H7 (cell line): ENCODE results near the gene EFCAB6. TPM values are rescaled to one million over a fixed set of nuclear protein-coding genes. Genes with fewer than 3 reads are reported as not detected.

Source experiments
- DNase-seq: peaks from one replicate; pipeline ENCODE4 v3.0.0; 2012
- H3K27me3 ChIP-seq: 2 replicates; pipeline ENCODE4 v1.6.0; 2011; ENCODE audit warnings: mild to moderate bottlenecking, low read length; ENCODE audit not compliant: control insufficient read depth, insufficient read depth
- H3K36me3 ChIP-seq: replicated peaks from 2 replicates; pipeline ENCODE4 v1.5.1; 2011; ENCODE audit warnings: low read length; ENCODE audit not compliant: control insufficient read depth, insufficient read depth
- H3K4me3 ChIP-seq: 2 replicates; pipeline ENCODE4 v1.5.1; 2011; ENCODE audit warnings: low read depth, mild to moderate bottlenecking, control low read depth, low read length, moderate library complexity; ENCODE audit not compliant: insufficient read depth
- total RNA-seq: library from RNA; depleted of rRNA; stranded (reverse); fragments of >200 nt; shearing (Covaris generic); gene quantifications from 2 replicates; pipeline ENCODE4 v1.2.3, GENCODE V29; 2014

Gene EFCAB6
- total RNA-seq, 1 experiment from 2014 or later = 0.31 TPM

- H3K4me3 ChIP-seq = no peak overlapping the region
- H3K36me3 ChIP-seq = no peaks in the 10 kb centered on the region
- DNase-seq = peak; percentile 59
- H3K27me3 ChIP-seq = no peaks in the 10 kb centered on the region
Observed at GRCh38 chr22:43512279-43512678, 299.8 kb downstream of the EFCAB6 start.

- H3K27me3 ChIP-seq = no peaks in the 10 kb centered on the region
- no peak overlapping the region for H3K4me3 ChIP-seq
- H3K36me3 ChIP-seq = no peaks in the 10 kb centered on the region
- no peak for DNase-seq
Observed at GRCh38 chr22:43511276-43511910, 300.7 kb downstream of the EFCAB6 start.

- no peak for DNase-seq
- no peak overlapping the region for H3K4me3 ChIP-seq
- no peaks in the 10 kb centered on the region for H3K36me3 ChIP-seq
- H3K27me3 ChIP-seq = no peaks in the 10 kb centered on the region
Observed at GRCh38 chr22:43510281-43511070, 301.6 kb downstream of the EFCAB6 start.

GRCh38 chr22:43509337-43509736 is 302.8 kb downstream of the EFCAB6 start:
- Histone ChIP-seq H3K27me3 (no peaks in the 10 kb centered on the region), H3K36me3 (no peaks in the 10 kb centered on the region), H3K4me3 (no peak overlapping the region)
- no peak for DNase-seq

- Histone ChIP-seq H3K36me3 (no peaks in the 10 kb centered on the region), H3K4me3 (no peak overlapping the region), H3K27me3 (no peaks in the 10 kb centered on the region)
- no peak for DNase-seq
Observed at GRCh38 chr22:43508489-43508888, 303.6 kb downstream of the EFCAB6 start.

GRCh38 chr22:43507235-43507634 is 304.9 kb downstream of the EFCAB6 start:
- Histone ChIP-seq H3K27me3 (no peaks in the 10 kb centered on the region), H3K4me3 (no peak overlapping the region), H3K36me3 (no peaks in the 10 kb centered on the region)
- no peak for DNase-seq

GRCh38 chr22:43506487-43506886 is 305.6 kb downstream of the EFCAB6 start:
- Histone ChIP-seq H3K27me3 (no peaks in the 10 kb centered on the region), H3K36me3 (no peaks in the 10 kb centered on the region), H3K4me3 (no peak overlapping the region)
- DNase-seq = peak; percentile 58

GRCh38 chr22:43505896-43506295 is 306.2 kb downstream of the EFCAB6 start:
- Histone ChIP-seq H3K27me3 (no peaks in the 10 kb centered on the region), H3K36me3 (no peaks in the 10 kb centered on the region), H3K4me3 (no peak overlapping the region)
- peak; percentile 52 for DNase-seq

GRCh38 chr22:43505423-43505822 is 306.7 kb downstream of the EFCAB6 start:
- no peaks in the 10 kb centered on the region for H3K27me3 ChIP-seq
- no peak overlapping the region for H3K4me3 ChIP-seq
- DNase-seq = no peak
- no peaks in the 10 kb centered on the region for H3K36me3 ChIP-seq

- H3K36me3 ChIP-seq = no peaks in the 10 kb centered on the region
- DNase-seq = no peak
- no peak overlapping the region for H3K4me3 ChIP-seq
- no peaks in the 10 kb centered on the region for H3K27me3 ChIP-seq
Observed at GRCh38 chr22:43504666-43505261, 307.3 kb downstream of the EFCAB6 start.

- DNase-seq = no peak
- no peak overlapping the region for H3K4me3 ChIP-seq
- no peaks in the 10 kb centered on the region for H3K36me3 ChIP-seq
- H3K27me3 ChIP-seq = no peaks in the 10 kb centered on the region
Observed at GRCh38 chr22:43504068-43504467, 308.0 kb downstream of the EFCAB6 start.

GRCh38 chr22:43502306-43502874 is 309.7 kb downstream of the EFCAB6 start:
- Histone ChIP-seq H3K4me3 (no peak overlapping the region), H3K27me3 (no peaks in the 10 kb centered on the region), H3K36me3 (no peaks in the 10 kb centered on the region)
- no peak for DNase-seq

- Histone ChIP-seq H3K27me3 (no peaks in the 10 kb centered on the region), H3K36me3 (no peaks in the 10 kb centered on the region), H3K4me3 (no peak overlapping the region)
- no peak for DNase-seq
Observed at GRCh38 chr22:43501878-43502277, 310.2 kb downstream of the EFCAB6 start.

GRCh38 chr22:43500792-43501785 is 311.0 kb downstream of the EFCAB6 start:
- Histone ChIP-seq H3K4me3 (no peak overlapping the region), H3K27me3 (no peaks in the 10 kb centered on the region), H3K36me3 (no peaks in the 10 kb centered on the region)
- DNase-seq = no peak
